ENCODE results near the gene TBC1D12.
A peak's percentile ranks its signal among the peaks of the same experiment; 100 is the strongest.
"Not testable (repeated sequence)": the region's sequence is repeated elsewhere in the genome, so short reads cannot be mapped to it uniquely, and the experiment has no call there.

Gene TBC1D12

GRCh38 chr10:94456942-94457341 is 54.6 kb downstream of the TBC1D12 start:
- no peak for DNase-seq (ENCODE audit: low spot score)

DNA sequence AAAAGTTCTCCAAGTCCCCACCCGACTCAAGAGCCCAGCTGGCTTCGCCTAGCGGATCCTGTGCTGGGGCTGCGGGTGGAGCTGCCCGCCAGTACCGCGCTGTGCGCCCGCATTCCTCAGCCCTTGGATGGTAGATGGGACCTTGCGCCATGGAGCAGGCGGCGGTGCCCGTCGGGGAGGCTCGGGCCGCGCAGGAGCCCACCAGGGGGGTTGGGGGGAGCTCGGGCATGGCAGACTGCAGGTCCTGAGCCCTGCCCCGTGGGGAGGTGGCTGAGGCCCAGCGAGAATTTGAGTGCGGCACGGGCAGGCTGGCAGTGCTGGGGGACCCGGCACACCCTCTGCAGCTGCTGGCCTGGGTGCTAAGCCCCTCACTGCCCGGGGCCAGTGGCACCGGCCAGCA is 57.0 kb downstream of the TBC1D12 start:
- DNase-seq (ENCODE audit: low spot score) = no peak

GRCh38 chr10:94461503-94461902 is 59.2 kb downstream of the TBC1D12 start:
- no peak for DNase-seq (ENCODE audit: low spot score)

DNA sequence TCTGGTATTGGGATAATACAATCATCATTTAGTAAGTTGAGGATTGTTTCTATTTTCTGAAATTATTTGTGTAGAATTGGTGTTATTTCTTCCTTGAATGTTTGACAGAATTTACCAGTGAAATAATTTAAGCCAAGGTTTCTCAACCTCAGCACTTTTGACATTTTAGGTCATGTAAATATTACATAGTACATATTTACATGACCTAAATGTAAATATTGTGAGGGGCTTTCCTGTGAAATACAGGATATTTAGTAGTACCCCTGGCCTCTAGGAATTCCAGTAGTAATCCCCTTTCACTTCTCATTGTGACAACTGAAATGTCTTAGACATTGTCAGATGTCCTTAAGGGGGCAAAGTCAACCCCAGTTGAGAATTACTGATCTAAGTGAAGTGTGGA is 59.8 kb downstream of the TBC1D12 start:
- DNase-seq (ENCODE audit: low spot score) = no peak

DNA sequence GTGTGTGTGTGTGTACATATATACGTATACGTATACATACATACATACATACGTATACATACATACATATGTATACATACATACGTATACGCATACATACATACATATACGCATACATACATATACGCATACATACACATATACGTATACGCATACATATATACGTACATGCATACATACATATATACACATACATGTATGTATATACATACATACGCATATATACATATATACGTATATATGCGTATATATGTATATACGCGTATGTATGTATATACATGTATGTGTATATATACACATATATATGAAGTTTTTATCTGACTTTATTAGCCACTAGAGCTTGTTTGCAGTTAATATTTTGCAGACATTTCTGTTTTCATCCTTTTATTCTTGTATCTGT is 63.3 kb downstream of the TBC1D12 start:
- DNase-seq (ENCODE audit: low spot score) = no peak

GRCh38 chr10:94481410-94481809 is 79.1 kb downstream of the TBC1D12 start:
- DNase-seq (ENCODE audit: low spot score) = no peak

GRCh38 chr10:94483970-94484369 is 81.6 kb downstream of the TBC1D12 start:
- DNase-seq (ENCODE audit: low spot score) = no peak

- DNase-seq (ENCODE audit: low spot score) = no peak
Measured at GRCh38 chr10:94485094-94485493, 82.8 kb downstream of the TBC1D12 start.

GRCh38 chr10:94487575-94487974 is 85.2 kb downstream of the TBC1D12 start:
- no peak for DNase-seq (ENCODE audit: low spot score)

- no peak for DNase-seq (ENCODE audit: low spot score)
Measured at GRCh38 chr10:94489107-94489506, 86.8 kb downstream of the TBC1D12 start.

GRCh38 chr10:94489976-94490788 is 87.8 kb downstream of the TBC1D12 start:
- no peak for DNase-seq (ENCODE audit: low spot score)

DNA sequence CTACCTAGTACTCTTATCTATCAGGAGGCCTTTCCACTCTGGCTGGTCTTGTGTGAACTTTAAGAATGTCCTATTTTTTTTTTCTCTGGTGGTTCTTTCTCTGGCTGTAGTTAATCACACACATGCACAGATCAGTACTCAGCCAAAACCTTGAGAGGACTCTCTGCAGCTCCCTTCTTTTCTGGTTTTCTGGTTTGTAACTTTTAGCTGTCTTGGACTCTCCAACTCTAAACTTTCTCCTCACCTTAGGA is 88.4 kb downstream of the TBC1D12 start:
- DNase-seq (ENCODE audit: low spot score) = no peak

DNA sequence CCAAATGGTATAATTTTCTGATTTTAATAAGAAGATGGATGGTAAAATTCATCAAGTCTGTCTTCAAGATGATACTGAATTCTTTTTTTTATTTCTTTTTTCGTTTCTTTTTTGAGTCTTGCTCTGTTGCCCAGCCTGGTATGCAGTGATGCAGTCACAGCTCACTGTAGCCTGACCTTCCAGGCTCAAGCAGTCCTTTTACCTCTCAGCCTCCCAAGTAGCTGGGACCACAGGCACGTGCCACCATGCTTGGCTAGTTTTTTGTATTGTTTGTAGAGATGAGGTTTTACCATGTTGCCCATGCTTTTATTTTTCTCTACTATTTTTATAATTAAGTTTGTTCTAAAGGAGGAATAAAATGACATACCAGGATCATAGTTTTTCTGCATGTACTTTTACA is 91.1 kb downstream of the TBC1D12 start:
- no peak for DNase-seq (ENCODE audit: low spot score)

GRCh38 chr10:94496010-94496409 is 93.7 kb downstream of the TBC1D12 start:
- DNase-seq (ENCODE audit: low spot score) = no peak

DNA sequence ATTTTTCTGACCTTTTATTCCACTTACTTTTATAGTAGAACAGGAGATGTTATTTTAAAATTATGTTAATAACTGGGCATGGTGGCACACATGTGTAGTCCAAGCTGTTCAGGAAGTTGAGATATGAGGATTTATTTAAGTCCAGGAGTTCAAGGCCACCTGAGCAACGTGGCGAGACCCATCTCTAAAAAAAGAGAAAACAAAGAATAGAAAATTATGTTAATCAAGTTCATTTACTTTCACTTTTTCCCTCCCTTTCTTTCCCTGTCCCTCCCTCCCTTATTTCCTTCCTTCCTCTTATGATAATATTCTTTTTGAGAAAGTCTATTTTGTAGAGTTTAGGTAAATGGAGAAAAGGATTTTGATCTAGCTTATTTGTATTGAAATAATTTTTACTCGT is 94.3 kb downstream of the TBC1D12 start:
- no peak for DNase-seq (ENCODE audit: low spot score)

DNA sequence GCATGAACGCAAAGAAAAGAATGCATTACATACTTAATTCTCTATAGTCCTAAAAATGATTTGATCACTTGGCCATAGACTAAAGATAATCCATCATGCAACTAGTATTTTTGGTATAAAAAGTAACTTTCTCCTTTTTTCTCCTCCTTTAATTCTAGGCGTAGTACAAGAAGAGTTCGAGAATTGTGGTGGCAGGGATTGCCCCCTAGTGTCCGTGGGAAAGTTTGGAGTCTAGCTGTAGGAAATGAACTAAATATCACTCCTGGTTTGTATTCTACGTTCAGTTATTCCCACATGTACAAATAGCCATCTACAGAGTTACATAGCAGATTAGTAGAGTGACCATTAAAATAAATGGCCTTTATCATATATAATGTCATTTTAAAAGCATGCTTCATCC is 97.7 kb downstream of the TBC1D12 start:
- DNase-seq (ENCODE audit: low spot score) = no peak

DNA sequence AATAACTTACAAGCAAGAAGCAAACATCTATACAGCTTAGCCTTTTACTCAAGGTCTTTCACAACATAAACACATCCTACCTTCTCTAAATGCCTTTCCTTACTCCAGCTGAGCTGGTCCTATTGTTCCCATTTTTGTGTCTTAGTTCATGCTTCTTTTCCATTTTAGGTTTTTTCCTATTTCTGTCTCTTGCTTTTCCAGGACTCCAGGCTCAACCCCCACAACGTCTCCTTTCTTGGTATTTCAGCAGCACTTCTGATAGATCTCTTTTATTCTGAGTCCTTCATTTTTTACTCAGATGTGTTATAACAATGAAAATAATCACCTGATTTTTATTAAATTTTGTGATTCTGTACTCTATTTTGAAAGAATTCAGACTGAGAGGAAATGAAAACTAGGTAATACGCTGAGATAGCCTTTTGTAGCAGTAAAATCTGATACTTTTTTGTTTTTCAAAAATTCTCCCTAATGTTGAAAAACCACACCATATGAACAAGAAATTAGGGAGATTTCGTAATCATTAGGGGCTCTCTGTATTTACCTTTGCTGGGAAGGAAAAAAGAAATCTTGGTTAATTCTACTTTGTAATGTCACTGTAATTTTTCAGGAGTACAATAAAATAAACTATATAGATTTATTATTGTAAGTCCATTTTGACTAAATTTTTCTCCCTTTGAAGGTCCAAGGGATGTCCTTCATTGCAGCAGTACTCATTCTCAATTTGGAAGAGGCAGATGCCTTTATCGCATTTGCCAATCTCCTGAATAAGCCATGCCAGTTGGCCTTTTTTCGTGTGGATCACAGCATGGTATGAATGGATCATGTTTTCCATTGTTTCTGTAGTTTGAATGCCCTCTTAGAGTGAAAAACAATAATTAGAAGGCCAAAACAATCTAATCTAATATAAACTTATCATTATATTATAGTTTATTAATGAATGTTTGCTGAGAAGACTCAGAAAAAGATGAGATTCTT is 119.2 kb downstream of the TBC1D12 start:
- no peak for DNase-seq (ENCODE audit: low spot score)

- DNase-seq (ENCODE audit: low spot score) = peak; percentile 53
Measured at GRCh38 chr10:94524146-94524545, 121.8 kb downstream of the TBC1D12 start.

DNA sequence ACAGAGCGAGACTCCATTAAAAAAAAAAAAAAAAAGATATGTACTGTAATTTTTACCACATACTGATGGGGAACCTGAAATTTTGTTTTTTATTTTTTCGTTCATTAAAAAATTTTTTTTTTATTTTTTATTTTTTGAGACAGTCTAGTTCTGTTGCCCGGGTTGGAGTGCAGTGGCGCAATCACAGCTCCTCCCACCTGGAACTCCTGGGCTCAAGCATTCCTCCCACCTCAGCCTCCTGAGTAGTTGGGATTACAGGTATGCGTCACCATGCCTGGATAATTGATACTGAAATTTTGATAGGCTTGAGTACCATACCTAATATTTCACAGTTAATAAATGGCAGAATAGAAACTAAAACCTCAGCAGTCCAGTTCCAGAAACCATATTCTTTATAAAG is 122.4 kb downstream of the TBC1D12 start:
- no peak for DNase-seq (ENCODE audit: low spot score)

DNA sequence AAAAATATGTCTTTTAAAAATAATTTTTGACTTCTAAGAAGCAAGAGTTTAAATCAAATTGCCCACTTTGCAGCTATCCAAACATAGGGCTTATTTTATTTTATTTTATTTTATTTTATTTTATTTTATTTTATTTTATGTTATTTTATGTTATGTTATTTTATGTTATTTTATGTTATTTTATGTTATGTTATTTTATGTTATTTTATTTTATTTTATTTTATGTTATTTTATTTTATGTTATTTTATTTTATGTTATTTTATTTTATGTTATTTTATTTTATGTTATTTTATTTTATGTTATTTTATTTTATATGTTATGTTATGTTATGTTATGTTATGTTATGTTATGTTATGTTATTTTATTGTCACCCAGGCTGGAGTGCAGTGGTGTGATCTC is 129.2 kb downstream of the TBC1D12 start:
- not testable (repeated sequence) for DNase-seq (ENCODE audit: low spot score)

GRCh38 chr10:94533027-94533426 is 130.7 kb downstream of the TBC1D12 start:
- no peak for DNase-seq (ENCODE audit: low spot score)

DNA sequence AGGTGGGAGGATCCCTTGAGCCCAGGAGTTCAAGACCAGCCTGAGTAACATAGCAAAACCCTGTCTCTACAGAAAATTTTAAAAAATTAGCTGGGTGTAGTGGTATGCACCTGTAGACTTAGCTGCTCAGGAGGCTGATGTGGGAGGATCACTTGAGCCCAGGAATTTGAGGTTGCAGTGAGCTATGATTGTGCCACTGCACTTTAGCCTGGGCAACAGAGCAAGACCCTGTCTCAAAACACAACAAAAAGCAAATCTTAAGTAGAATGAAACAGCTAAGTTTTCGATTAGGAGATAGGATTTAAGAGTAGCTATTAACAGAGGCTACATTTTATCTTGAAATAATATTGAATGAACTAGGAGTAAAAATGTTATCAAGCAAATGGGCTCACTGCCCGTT is 139.9 kb downstream of the TBC1D12 start:
- DNase-seq (ENCODE audit: low spot score) = not testable (repeated sequence)

DNA sequence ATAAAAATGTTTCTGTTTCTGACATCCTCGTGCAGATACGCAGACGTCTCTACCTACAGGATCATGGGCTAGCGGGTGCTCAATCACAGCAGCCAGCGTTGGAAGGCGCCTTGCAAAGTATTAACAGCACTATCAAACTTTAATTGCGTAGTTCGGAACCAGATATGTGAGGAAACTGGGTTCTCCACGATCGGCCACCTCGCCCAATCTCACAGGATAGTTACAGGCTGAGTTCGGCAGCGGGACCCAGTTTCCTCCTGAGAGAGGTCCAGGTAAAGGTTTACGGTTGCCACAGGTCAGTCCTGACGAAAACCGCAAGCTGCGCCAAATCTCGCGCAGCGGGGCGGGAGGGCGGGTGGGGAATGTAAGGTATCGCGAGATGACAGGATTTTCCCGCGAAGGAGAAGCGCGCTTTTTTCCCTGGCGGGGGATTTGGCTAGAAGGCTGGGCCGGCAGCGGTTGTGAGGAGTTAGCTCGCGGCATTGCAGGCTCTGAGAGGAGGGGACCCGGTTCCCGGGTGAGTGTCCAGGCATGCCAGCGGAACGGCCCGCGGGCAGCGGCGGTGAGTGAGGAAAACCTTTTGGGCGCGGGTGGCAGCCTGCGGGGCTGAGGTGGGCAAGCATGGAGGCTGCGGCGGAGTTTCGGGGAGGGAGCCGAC is 143.2 kb downstream of the TBC1D12 start, which contains the start of gene HELLS:
TSS of gene HELLS (plus strand) at position 398 of the 658 bp plus-strand sequence. CDS start at position 532, 134 bp downstream.
- peak; percentile 94 for DNase-seq (ENCODE audit: low spot score)

Measured in AG08395 (cell line).